ENCODE measurements around the gene SPECC1L.
"Not testable (repeated sequence)": the region's sequence is repeated elsewhere in the genome, so short reads cannot be mapped to it uniquely, and the experiment has no call there.

Gene SPECC1L, protein sequence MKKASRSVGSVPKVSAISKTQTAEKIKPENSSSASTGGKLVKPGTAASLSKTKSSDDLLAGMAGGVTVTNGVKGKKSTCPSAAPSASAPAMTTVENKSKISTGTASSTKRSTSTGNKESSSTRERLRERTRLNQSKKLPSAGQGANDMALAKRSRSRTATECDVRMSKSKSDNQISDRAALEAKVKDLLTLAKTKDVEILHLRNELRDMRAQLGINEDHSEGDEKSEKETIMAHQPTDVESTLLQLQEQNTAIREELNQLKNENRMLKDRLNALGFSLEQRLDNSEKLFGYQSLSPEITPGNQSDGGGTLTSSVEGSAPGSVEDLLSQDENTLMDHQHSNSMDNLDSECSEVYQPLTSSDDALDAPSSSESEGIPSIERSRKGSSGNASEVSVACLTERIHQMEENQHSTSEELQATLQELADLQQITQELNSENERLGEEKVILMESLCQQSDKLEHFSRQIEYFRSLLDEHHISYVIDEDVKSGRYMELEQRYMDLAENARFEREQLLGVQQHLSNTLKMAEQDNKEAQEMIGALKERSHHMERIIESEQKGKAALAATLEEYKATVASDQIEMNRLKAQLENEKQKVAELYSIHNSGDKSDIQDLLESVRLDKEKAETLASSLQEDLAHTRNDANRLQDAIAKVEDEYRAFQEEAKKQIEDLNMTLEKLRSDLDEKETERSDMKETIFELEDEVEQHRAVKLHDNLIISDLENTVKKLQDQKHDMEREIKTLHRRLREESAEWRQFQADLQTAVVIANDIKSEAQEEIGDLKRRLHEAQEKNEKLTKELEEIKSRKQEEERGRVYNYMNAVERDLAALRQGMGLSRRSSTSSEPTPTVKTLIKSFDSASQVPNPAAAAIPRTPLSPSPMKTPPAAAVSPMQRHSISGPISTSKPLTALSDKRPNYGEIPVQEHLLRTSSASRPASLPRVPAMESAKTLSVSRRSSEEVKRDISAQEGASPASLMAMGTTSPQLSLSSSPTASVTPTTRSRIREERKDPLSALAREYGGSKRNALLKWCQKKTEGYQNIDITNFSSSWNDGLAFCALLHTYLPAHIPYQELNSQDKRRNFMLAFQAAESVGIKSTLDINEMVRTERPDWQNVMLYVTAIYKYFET

DNA sequence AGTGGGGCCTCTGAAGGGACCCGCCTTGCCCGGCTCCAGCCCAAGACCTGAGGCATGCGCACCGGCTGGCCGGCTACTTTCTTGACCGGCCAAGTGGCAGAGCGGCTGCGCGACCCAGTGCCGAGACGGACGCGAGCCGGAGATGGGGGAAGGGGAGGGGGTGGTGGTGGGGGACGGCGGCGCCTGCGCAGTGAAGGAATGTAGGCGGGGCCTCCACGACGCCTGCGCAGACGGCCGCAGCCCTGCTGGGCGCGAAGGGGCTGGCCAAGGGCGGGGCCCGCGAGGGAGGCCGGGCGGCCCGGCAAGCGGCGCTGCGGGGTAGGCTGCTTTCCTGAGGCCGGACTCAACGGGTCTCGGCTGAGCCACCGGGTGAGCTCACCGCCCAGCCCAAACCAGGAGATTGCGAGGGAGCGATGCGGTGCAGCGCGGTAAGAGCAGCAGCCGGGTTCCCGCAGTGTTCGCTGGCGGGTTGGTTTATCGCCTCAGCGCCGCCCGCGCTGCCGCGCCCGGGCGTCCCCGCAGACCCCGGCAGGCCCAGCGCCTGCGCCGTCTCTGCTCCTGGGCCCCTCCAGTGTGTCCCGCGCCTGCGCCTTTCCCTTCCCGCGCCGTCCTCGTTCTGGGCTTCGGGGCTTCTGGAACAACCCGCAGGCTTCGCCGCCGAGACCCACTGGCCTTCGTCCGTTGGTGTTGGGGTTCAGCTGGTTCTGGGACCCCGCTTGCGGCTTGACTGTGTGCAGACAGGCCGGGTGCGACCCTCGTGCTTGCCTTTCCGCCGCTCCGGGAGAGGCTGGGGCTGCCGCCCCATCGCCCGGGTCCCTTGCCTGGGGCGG lies at the start of gene SPECC1L:
Gene SPECC1L, plus strand, starts transcription at position 276 of the 830 bp plus-strand sequence. CDS start 31,401 bp downstream, outside the sequence.
- DNase-seq (ENCODE audit: low read depth in 2 of 2): peak; percentile 83 to 87

- DNase-seq (ENCODE audit: low read depth in 2 of 2): no peak
Observed at GRCh38 chr22:24224468-24224867, 46.2 kb upstream of the SPECC1L start.

DNA sequence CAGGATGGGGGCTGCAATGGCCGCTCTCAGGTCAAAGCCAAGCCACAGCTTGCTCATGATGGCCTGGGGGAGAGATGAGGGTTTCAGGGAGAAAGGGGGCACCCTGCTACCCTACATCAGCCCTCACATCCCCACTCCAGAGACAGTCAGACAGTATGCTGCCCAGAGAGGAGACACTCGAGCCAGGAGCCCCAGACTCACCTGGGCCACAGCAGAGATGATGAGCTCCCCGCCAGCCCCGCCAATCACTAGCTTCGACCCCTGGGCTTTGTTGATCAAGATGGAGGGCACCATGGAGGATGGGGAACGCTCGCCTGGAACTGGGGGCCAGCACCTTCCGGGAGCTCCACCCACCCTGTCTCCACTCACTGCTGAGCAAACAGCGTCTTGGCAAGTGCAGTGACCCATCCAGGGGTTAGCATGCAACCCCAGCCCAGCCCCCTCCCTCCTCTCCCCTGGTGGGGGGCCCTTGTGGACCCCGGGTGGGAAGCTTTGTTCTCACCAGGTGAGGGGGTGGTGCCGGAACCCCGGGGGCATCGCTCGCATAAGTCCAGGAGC lies 45.5 kb upstream of the SPECC1L start:
- no peak for DNase-seq (ENCODE audit: low read depth in 2 of 2)

DNA sequence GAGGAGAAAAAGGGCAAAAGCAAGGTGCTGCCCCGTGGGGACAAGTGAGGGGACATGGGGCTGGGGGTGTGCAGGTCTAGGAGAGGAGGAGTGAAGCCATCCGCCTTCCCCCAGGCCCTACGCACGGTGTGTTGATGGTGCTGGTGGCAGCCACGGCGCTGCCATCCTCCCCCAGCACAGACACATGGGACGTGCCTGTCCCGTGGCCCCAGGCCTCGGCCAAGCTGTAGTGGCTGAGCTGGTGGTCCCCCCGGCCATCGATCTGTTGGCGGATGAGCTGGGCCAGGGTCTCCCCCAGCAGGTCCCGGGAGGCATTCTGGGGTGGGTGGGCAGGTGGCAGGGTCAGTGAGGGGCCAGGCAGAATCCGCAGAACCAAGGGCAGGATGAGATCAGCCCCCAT lies 44.7 kb upstream of the SPECC1L start:
- DNase-seq (ENCODE audit: low read depth in 2 of 2): no peak

DNA sequence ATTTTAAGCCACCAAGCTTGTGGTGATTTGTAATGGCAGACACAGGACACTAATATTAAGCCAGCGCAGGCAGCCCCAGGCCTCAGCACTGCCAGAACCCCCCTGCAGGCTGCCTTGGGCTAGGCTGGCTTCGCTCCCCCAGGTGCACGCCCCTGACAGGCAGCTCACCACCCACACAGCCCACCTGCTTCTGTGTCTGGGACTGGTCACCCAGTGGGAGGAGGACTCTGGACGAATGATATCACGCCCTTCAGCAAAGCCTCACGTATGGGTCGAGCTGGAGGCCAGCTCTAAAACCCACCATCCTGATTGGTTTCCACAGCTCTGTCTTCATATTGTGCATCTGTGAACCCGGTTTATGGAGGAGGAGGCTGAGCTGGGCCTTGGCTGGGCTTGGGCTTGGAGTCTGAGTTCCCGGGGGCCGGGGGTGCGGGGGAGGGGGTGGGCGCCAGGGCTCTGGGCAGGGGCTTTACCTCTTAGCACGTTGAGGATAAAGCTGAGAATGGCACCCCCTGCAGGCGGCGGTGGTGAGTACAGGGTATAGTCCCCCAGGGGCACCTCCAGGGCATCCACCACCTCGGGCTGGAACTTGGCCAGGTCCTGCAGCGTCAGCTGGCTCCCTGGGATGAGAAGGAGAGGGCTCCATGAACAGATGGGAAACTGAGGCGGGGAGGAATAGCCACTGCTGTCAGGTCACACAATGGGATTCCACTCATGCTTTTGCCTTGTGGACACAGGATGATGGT lies 39.5 kb upstream of the SPECC1L start:
- peak; percentile 30 to 42 for DNase-seq (ENCODE audit: low read depth in 2 of 2)

DNA sequence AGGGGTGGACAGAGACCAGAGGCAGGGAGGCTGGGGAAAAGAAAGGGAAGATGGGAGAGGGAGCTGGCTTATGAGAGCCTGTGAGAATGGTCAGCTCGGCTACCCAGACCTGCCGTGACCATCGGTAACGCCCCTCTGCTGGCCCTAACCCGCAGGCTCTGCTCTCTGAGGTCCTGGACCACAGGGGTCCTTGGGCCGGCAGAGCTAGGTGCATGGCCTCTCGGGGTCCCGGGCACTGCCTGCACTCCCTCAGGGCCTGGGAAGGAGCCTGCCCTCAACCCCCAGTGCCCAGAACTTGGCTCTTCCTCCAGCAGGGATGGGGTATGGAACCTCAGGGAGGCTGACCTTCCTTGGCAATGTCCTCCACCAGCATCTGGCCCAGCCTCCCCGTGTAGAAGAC lies 38.9 kb upstream of the SPECC1L start:
- no peak for DNase-seq (ENCODE audit: low read depth in 2 of 2)

- no peak for DNase-seq (ENCODE audit: low read depth in 2 of 2)
Observed at GRCh38 chr22:24232124-24232523, 38.5 kb upstream of the SPECC1L start.

- DNase-seq (ENCODE audit: low read depth in 2 of 2): no peak
Observed at GRCh38 chr22:24232725-24233124, 37.9 kb upstream of the SPECC1L start.

GRCh38 chr22:24233235-24233634 lies 37.4 kb upstream of the SPECC1L start:
- DNase-seq (ENCODE audit: low read depth in 2 of 2): no peak

DNA sequence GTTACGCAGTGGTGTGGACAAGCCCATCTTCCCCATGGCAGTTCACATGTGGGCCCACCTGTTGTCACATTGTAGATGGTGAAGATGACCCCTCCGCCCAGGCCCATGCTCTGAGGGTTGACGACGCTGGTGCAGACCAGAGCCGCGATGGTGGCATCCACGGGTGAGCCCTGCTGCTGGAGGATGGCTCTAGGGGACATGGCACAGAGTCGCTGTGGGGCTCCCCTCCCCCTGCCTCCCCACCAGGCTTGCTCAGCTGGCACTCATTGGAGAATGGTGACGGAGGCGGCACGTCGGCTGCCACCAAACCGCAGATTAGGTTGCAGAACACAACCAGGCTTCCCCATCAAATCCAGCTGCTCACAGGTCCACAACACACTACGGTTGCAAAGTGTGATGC lies 36.8 kb upstream of the SPECC1L start:
- DNase-seq (ENCODE audit: low read depth in 2 of 2): no peak

DNA sequence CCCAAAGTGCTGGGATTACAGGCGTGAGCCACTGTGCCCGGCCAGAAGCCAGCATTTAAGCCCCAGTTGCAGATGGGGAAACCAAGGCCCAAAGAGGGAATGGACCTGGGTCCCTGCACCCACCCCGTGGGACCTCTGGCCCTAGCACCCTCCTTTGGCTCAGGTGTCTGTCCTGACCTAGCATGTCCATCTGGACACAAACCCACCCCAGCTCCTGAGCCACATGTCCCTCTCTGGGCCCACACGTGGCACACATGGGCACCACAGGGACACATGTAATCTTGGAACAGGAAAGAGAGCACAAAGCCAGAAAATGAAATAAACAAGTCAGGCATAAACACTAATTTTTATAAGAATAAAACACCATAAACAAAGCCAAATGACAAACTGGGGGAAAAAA lies 35.3 kb upstream of the SPECC1L start:
- DNase-seq (ENCODE audit: low read depth in 2 of 2): no peak

GRCh38 chr22:24236656-24237055 lies 34.0 kb upstream of the SPECC1L start:
- no peak for DNase-seq (ENCODE audit: low read depth in 2 of 2)

DNA sequence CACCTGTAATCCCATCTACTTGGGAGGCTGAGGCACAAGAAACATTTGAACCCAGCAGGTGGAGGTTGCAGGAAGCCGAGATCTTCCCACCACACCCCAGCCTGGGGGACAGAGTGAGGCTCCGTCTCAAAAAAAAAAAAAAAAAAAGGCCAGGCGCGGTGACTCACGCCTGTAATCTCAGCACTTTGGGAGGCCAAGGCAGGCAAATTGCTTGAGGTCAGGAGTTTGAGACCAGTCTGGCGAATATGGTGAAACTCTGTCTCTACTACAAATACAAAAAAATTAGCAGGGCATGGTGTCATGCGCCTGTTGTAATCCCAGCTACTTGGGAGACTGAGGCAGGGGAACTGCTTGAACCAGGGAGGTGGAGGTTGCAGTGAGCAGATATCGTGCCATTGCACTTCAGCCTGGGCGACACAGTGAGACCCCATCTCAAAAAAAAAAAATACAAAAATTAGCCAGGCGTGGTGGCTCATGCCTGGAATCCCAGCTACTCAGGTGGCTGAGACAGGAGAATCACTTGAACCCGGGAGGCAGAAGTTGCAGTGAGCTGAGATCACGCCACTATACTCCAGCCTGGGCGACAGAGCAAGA lies 32.4 kb upstream of the SPECC1L start:
- not testable (repeated sequence) for DNase-seq (ENCODE audit: low read depth in 2 of 2)

DNA sequence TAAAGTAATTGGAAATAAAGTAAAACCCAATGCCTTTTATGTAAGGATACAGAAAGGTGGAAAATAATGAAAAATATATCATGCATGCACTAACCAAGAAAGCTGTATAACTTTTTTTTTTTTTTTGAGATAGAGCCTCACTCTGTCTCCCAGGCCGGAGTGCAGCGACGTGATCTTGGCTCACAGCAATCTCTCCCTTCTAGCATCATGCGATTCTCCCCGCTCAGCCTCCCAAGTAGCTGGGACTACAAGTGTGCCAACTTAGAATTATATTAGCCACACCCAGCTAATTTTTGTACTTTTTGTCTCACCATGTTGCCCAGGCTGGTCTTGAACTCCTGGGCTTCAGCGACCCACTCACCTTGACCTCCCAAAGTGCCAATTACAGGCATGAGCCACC lies 30.2 kb upstream of the SPECC1L start:
- no peak for DNase-seq (ENCODE audit: low read depth in 2 of 2)

GRCh38 chr22:24240985-24241692 lies 29.5 kb upstream of the SPECC1L start:
- not testable (repeated sequence) for DNase-seq (ENCODE audit: low read depth in 2 of 2)

DNA sequence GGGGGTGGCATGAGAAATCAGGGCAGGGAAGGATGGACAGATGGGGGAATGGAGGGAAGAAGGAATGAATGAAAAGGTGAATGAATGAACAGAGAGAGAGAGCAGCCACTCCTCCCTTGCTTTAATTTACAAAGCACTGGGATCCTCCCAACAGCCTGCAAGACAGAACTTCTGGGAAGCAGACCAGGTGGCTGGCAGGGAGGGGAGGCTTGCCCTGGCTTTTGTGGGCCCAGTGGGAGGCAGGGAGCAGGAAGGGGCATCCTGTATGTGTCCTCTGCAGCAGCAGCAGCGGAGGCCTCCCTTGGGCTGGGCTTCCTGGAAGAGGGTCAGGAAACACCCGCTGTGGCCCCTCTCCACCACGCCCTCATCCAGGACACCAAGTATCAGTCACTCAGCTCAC lies 27.2 kb upstream of the SPECC1L start:
- DNase-seq (ENCODE audit: low read depth in 2 of 2): not testable (repeated sequence)

GRCh38 chr22:24244144-24244787 lies 26.4 kb upstream of the SPECC1L start:
- no peak for DNase-seq (ENCODE audit: low read depth in 2 of 2)

DNA sequence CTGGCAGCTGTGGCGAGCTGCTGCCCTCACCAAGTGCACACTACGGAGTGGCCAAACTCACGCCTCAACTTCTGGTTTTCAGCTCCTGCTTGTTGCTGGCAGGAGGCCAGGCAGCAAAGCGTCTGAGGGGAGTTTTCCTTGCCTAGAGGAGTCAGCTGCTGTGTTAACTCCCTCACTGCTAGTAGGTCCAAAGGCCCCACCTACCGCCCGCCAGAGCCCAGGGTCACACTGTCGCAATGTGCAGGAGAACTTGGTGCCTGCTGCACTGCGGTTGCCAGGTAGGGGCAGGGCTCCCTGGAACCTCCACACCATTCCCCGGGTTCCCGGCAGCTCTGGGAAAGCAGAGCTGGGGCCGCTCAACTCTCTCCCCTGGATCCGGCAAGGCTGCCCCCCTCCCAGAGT lies 25.6 kb upstream of the SPECC1L start, which contains the start of gene GGT5:
Gene GGT5, minus strand, starts transcription at position 53 of the 402 bp plus-strand sequence. CDS start 357 bp downstream, outside the sequence.
- not testable (repeated sequence) for DNase-seq (ENCODE audit: low read depth in 2 of 2)
